ENCODE measurements around the gene TMEM59L.

GRCh38 chr19:18626906-18627305 is 14.2 kb downstream of the TMEM59L start:
- TF ChIP-seq NR3C1 (CRISPR knock-in tag; IDR thresholded peaks at IDR 0.05): no peak
- no peak for TF ChIP-seq ZNF772 (CRISPR knock-in tag; IDR thresholded peaks at IDR 0.05)
- no peak for TF ChIP-seq CTCF (CRISPR knock-in tag; IDR thresholded peaks at IDR 0.05)
- TF ChIP-seq ZNF644 (CRISPR knock-in tag; IDR thresholded peaks at IDR 0.05; ENCODE audit: low read depth): no peak
- no peak for TF ChIP-seq ZNF362 (CRISPR knock-in tag; IDR thresholded peaks at IDR 0.05; ENCODE audit: borderline replicate concordance)
- no peak for TF ChIP-seq SCMH1 (CRISPR knock-in tag; IDR thresholded peaks at IDR 0.05; ENCODE audit: borderline replicate concordance)
- no peak for TF ChIP-seq JARID2 (CRISPR knock-in tag; IDR thresholded peaks at IDR 0.05; ENCODE audit: insufficient replicate concordance)
- no peak for TF ChIP-seq ZNF704 (CRISPR knock-in tag; IDR thresholded peaks at IDR 0.05; ENCODE audit: borderline replicate concordance)
- TF ChIP-seq ESRRA (CRISPR knock-in tag; IDR thresholded peaks at IDR 0.05; ENCODE audit: low read depth): no peak
